NOMO-1 (cell line): ENCODE measurements around the gene PPP2R3A.

Experiments used
- DNase-seq, 2 experiments: peaks; one replicate each; lab custom pipeline; 2025; ENCODE audit not compliant: unreplicated experiment in 2 of 2; lab: John Stamatoyannopoulos, UW

Gene PPP2R3A

GRCh38 chr3:136192831-136193230, 227.3 kb downstream of the PPP2R3A start:
- peak in 1 of 2 experiments; percentile 30 for DNase-seq

DNA sequence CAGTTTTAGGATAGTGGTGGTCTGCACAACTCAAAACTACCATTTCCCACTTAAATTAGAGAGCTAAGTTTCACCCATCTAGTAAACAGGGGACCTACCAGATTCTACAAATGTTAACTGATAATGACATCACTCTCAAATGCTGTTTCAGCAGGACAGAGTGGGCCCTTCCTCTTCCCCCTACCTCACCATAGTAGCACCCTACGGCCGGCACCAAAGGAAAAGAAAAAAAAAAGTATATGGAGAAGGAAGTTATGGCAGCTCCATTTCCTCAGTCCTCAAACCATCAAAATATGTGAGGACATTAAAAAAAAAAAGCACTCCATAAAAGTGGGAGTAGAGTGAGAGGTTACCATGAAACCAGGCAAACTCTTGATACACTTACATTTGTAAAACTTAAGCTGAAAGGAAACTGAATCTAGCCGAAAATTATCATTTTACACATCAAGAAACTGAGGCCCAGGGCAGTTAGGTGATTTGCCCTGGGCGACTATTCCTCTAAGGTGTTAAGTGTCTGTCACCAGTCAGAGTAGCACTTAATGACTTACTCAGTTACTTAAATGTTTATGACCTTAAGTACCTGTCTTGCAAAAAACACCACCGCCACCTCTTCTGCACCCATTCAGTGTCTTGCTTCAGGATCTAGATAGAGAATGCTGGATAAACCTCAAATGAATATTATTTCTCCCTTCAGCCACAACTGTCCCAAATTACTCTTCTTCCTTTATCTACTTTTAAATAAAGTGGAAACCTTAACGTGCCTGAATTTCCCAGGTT, 227.9 kb downstream of the PPP2R3A start:
- DNase-seq, result peak; percentile 10 to 39

DNA sequence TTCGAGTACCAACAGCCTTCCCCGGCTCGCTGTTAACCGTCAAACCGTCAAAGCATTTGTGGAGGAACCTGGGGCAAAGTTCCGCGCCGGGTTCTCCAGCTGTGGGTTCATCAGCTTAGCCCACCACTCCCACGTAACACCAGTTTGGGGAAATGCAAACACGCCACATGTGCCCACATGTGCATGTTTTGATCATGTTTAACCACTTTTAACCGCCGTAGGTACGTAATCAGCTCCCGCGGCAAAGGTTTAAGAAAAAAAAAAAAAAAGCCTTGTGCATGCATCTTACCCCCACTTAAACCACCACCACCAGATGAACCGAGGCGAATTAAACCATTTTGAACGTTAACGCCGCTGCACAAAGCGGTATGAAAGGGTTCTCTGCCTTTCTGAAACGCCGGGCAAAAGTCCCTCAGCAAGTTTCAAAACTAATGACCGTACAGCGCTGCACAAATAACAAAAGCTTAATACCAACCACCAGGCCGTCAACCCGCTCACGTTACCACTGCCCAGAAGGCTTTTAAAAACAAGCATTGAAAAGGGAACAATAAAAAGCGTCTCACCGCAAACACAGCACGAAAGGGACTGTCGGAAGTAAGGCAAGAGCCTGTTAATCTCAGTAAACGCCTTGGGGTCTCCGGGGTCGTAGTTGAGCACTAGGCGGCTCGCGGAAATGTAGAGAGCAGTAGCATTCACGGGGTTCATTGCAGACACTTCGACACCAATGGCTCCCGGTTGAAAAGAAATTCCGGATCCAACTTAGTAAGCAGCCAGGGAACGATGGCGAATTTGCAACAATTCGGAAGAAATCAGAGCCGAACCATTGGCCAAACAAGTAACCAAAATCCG, 229.1 kb downstream of the PPP2R3A start:
- DNase-seq, result peak; percentile 54 to 55

DNA sequence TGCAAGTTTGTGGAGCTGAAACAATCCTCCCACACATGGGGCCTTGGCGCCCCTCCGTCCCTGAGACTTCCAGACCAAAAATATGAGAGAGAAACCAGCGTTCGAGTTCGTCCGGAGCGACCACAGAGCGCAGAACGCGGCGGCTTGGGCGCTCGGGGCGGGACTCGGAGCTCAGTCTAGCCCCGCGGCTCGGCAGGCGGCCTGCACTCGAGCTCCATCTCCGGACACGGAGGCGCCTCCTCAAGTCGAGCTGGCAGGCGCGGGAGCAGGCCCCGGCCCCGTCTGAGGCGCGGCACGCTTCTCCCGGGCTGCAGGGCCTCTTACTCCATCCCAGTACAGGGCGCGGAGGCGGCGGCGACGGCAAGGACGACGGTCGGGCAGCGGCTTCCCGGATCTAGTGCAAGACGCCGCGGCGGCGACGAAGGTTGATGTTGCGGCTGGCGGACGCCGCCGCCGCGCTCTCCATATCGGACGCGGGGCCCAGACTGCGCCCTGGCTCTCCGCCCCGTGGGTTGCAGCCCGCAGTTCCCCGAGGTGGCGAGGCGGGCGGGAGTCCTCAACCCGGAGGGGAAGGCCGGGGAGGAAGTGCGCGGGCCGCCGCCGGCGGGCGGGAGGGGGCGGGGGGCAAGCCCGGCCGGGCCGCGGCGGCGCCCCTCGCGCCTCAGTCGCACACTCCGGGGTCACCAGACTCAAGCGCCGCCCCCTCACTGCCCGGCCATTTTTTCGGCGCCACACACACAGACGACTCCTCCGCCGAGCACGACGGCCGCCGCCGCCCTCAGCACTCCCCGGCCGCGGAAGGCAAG, 229.9 kb downstream of the PPP2R3A start:
- peak; percentile 84 to 88 for DNase-seq

DNA sequence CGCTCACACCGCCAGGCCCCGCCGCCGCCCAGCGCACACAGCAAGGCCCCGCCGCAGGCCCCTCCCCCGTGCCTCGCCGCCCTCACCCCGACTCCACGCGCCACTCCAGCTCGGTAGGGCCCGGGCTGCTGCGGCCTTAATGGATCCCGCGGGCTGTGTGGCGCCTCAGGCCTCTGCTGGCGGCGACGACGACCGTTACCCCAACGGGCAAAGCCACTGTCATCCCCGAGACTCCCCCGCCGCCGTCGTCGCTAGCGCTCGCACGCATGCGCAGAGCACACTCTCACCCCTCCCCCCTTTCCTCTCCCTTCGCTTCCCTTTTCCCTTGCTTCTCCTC, 230.5 kb downstream of the PPP2R3A start, which contains the start of gene MSL2:
MSL2 (minus strand) TSS at position 272 of the 337 bp plus-strand sequence. CDS start 1,222 bp downstream, outside the sequence.
- no peak for DNase-seq

DNA sequence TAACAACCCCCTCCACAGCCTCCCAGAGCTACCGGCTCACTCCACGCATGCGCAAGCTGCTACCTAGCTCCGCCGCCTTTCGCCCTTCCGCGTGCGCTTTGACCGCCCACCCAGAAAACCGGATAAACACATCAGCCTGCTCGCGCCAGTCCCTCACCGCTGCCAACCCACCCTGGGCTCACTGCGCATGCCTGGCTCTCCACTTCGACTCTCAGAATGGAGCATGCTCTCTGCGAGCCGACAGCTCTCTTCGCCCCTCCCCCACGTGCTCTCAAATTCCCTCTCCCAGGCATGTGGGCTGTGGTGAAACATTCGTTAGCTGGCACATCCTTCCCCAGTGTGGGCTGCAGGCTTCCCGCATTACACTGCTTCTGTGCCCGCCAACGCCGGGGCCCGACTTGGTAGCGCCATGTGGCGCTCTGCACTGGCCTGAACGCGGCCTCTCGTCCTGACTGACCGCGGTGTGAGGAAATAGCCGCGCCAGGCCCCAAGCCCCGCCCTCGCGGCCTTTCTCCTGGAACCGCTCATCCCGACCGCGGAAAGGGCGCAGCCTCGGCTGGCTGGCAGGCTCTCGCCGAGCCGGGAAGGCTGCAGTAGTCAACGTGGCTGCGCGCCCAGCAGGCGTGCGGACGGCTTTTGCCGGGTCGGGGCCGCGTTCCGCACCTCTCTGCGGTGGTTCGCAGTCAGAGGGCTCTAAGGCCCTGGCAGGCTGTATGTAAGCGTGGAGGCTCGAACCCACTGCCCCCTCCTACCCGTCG, 231.1 kb downstream of the PPP2R3A start:
- peak; percentile 100 for DNase-seq

- peak in 1 of 2 experiments; percentile 61 for DNase-seq
Observed at GRCh38 chr3:136197159-136197793, 231.7 kb downstream of the PPP2R3A start.
